ENCODE measurements around the gene MN1. TPM values are rescaled to one million over a fixed set of nuclear protein-coding genes. Genes with fewer than 3 reads are reported as not detected.

The MN1 gene
- polyA plus RNA-seq, 1 experiment = 1.3 TPM

DNA sequence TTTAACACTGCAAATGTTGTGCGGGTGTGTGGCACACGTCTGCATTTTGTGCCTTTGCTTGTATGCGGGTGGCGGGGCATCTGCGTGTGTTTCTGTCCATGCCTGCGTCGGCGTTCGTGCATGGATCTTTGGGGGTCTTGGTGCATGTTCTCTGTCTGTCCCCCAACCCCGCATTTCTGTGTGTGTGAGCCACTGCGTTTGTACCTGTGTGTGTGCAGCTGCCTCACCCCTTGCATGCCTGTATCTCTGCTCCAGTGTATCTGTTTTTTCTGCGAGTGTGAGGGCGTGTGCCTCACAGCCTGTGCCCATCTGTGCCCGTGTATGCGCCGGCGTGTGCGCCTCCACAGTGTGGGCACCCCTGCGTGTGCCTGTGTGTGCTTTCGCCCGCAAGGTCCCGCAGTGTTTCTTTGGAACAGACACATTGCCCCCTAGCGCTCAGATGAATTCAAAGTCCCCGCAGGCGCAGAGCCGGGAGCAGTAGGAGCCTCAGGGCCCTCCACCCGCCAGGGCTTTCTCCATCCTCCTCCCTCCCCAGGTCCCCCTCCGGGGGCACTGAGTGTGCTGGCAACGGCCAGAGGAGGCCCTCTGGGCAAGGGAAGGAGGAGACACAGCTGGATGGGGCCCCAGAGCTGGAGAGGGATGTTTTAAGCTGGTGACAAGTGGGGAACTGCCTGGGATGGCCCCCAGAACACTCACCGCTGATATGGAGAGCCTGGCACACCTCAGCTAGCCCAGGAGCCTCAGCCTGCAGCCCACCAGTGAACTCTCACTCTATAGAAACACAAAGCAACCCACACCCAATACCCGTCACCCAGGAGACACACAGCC, 3.1 kb upstream of the MN1 start:
- no peak overlapping the region for H3K4me3 ChIP-seq (ENCODE audit: low read depth, low read length)
- TF ChIP-seq, protein P1, sequence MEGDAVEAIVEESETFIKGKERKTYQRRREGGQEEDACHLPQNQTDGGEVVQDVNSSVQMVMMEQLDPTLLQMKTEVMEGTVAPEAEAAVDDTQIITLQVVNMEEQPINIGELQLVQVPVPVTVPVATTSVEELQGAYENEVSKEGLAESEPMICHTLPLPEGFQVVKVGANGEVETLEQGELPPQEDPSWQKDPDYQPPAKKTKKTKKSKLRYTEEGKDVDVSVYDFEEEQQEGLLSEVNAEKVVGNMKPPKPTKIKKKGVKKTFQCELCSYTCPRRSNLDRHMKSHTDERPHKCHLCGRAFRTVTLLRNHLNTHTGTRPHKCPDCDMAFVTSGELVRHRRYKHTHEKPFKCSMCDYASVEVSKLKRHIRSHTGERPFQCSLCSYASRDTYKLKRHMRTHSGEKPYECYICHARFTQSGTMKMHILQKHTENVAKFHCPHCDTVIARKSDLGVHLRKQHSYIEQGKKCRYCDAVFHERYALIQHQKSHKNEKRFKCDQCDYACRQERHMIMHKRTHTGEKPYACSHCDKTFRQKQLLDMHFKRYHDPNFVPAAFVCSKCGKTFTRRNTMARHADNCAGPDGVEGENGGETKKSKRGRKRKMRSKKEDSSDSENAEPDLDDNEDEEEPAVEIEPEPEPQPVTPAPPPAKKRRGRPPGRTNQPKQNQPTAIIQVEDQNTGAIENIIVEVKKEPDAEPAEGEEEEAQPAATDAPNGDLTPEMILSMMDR (IDR thresholded peaks at IDR 0.05; ENCODE audit: insufficient read depth, low read depth, low read length) = peak; percentile 76
- POLR2A ChIA-PET = no interaction called here
- CTCF ChIA-PET = interaction anchor here (0.6 to 5.8 kb wide), 9 partner anchors 9 to 1127 kb away, joined by 3 to 34 read pairs (median 4); no protein-coding TSS in a partner anchor
- no peaks in the 10 kb centered on the region for H3K36me3 ChIP-seq (ENCODE audit: control insufficient read depth, insufficient read depth, low read length)
- no peak for DNase-seq (ENCODE audit: low read depth)
- H3K27me3 ChIP-seq (ENCODE audit: control insufficient read depth, insufficient read depth, low read length) = 0 out of 2 replicates have a peak, but pooled peaks cover 4% of the 10 kb centered on the region

DNA sequence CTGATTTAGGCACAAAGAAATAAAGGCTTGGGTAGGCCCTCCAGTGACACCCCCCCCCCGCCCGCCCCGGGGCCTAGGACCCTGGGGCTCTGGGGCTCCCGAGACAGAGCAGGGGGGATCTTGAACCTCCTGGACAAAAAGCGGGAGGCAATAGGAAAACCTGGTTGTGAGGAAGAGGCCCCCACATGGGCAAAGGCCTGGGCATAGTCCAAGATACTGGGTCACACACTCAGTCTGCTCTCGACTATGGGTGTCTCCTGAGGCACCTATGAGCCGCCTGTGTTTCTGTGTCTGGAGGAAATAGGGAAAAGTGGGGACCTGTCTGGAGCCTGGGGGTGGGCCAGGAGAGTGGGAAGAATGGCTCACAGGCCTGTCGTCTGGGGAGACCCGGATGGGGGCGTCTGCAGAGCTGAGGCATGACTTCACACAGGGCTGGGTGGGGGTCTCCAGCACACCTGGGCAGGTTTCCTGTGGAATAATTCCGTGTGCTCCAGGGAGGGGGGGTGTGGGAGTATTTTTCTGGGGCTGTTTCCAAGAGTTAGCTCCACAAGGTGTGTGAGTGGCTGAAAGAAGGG, 2.4 kb upstream of the MN1 start:
- ChIA-PET POLR2A (no interaction called here), CTCF (interaction anchor here (0.7 to 5.8 kb wide), 7 partner anchors 10 to 1126 kb away, joined by 3 to 34 read pairs (median 4); no protein-coding TSS in a partner anchor)
- TF ChIP-seq, protein P1 (IDR thresholded peaks at IDR 0.05; ENCODE audit: insufficient read depth, low read depth, low read length) = no peak
- DNase-seq (ENCODE audit: low read depth) = no peak
- Histone ChIP-seq H3K27me3 (ENCODE audit: control insufficient read depth, insufficient read depth, low read length) (peaks cover 6% of the 10 kb centered on the region; the same call in 1 of the 2 replicates), H3K36me3 (ENCODE audit: control insufficient read depth, insufficient read depth, low read length) (no peaks in the 10 kb centered on the region), H3K4me3 (ENCODE audit: low read depth, low read length) (no peak overlapping the region)

DNA sequence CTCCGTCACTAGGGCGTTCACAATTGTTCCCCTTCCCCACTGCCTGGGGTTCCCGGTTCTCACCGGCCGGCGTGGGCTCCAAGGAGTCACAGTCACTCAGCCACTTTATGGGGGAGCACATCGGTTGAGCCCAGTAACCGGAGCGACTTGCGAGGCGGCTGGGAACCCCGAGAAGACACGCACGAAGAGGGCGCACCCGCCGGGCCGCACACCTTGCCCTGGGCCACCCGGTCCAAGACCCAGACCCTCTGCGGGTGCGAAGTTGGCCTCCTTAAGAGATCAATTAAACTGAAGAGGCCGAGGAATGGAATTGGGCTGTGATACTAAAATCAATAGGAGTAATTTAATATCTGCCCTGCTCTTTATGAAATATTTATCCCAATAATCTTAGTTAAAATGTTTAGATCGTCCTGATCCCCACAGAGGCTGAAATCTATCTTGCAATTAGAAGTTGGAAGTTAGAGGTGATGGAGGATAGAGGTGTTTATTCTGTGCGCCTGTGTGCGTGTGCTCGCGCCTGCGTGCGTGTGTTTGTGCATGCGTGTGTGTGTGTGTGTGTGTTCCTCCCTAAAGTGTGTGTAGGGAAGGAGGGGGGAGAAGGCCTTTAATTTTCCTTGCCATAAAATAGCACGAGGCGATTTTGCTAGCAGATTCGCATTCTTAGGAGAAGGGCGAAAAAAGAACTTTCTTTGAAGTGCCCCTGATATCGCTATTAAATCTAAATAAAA, 954 bp upstream of the MN1 start:
- H3K27me3 ChIP-seq (ENCODE audit: control insufficient read depth, insufficient read depth, low read length) = peaks cover 4% of the 10 kb centered on the region; the same call in 1 of the 2 replicates
- TF ChIP-seq, protein P1 (IDR thresholded peaks at IDR 0.05; ENCODE audit: insufficient read depth, low read depth, low read length) = no peak
- H3K36me3 ChIP-seq (ENCODE audit: control insufficient read depth, insufficient read depth, low read length) = no peaks in the 10 kb centered on the region
- peak overlapping the region; percentile 77 for H3K4me3 ChIP-seq (ENCODE audit: low read depth, low read length)
- DNase-seq (ENCODE audit: low read depth) = no peak
- POLR2A ChIA-PET = no interaction called here
- CTCF ChIA-PET = interaction anchor here (3.8 kb wide), 1 partner anchor 397 kb away, joined by 21 read pairs; no protein-coding TSS in a partner anchor

DNA sequence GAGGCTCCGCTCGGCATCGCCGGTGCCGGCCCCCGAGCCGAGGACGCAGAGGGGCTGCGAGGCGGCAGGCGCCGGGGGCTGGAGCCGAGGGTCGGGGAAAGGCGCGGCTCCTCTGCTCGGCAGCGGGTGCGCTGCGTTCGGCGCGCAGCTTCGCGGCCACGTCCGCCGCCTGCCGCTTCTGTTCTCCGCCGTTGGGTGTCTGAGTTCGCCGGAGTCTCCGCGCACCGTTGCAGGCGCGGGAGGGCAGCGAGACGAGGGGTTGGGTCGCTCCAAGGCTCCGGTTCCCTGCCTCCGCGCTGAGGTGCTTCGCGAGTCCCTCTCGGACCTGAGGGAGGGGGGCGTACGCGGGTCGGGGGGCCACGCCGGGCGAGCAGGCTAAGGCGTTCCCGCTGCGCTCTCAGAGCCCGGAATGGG, 347 bp downstream of the MN1 start:
- DNase-seq (ENCODE audit: low read depth) = no peak
- POLR2A ChIA-PET = interaction anchor here (0.6 kb wide), 1 partner anchor 20 kb away, joined by 3 read pairs; no protein-coding TSS in a partner anchor
- TF ChIP-seq, protein P1 (IDR thresholded peaks at IDR 0.05; ENCODE audit: insufficient read depth, low read depth, low read length) = 0 out of 2 replicates have a peak, but pooled peaks have one; percentile 4
- Histone ChIP-seq H3K4me3 (ENCODE audit: low read depth, low read length) (peak overlapping the region; percentile 77), H3K27me3 (ENCODE audit: control insufficient read depth, insufficient read depth, low read length) (peaks cover 6% of the 10 kb centered on the region; the same call in 1 of the 2 replicates), H3K36me3 (ENCODE audit: control insufficient read depth, insufficient read depth, low read length) (no peaks in the 10 kb centered on the region)
- CTCF ChIA-PET = interaction anchor here (1.2 to 3.8 kb wide), 2 partner anchors 396 to 411 kb away, joined by 3 to 21 read pairs; no protein-coding TSS in a partner anchor

Measured in BJ (cell line).